ENCODE results near the gene SLC10A7. TPM values are rescaled to one million over a fixed set of nuclear protein-coding genes. Genes with fewer than 3 reads are reported as not detected.

The SLC10A7 gene
- total RNA-seq, 4 donors from 2014 or later = 12.9 to 28.1 (median 19.5) TPM

GRCh38 chr4:146470604-146471003 lies 51.1 kb downstream of the SLC10A7 start:
- H3K27ac ChIP-seq = no peak overlapping the region
- TF ChIP-seq CTCF (IDR thresholded peaks at IDR 0.05) (no peak), POLR2A (IDR thresholded peaks at IDR 0.05) (no peak)
- no peak for DNase-seq
- no peaks in the 10 kb centered on the region for H3K4me1 ChIP-seq
- no peaks in the 10 kb centered on the region for H3K9me3 ChIP-seq
- H3K36me3 ChIP-seq = no peaks in the 10 kb centered on the region
- H3K4me3 ChIP-seq = no peak overlapping the region
- H3K27me3 ChIP-seq = no peaks in the 10 kb centered on the region

GRCh38 chr4:146469022-146469421 lies 52.7 kb downstream of the SLC10A7 start:
- Histone ChIP-seq H3K27me3 (no peaks in the 10 kb centered on the region), H3K4me1 (no peaks in the 10 kb centered on the region), H3K36me3 (no peaks in the 10 kb centered on the region), H3K9me3 (no peaks in the 10 kb centered on the region), H3K4me3 (no peak overlapping the region), H3K27ac (no peak overlapping the region)
- TF ChIP-seq CTCF (IDR thresholded peaks at IDR 0.05) = no peak
- no peak for TF ChIP-seq POLR2A (IDR thresholded peaks at IDR 0.05)
- DNase-seq = no peak

- Histone ChIP-seq H3K27me3 (no peaks in the 10 kb centered on the region), H3K4me1 (no peaks in the 10 kb centered on the region), H3K27ac (no peak overlapping the region), H3K36me3 (no peaks in the 10 kb centered on the region), H3K9me3 (no peaks in the 10 kb centered on the region), H3K4me3 (no peak overlapping the region)
- DNase-seq = no peak
- TF ChIP-seq POLR2A (IDR thresholded peaks at IDR 0.05) = no peak
- no peak for TF ChIP-seq CTCF (IDR thresholded peaks at IDR 0.05)
These were observed 56.1 kb downstream of the SLC10A7 start for GRCh38 chr4:146465628-146466027.

GRCh38 chr4:146462251-146462650 lies 59.5 kb downstream of the SLC10A7 start:
- H3K27me3 ChIP-seq = no peaks in the 10 kb centered on the region
- DNase-seq = no peak
- TF ChIP-seq POLR2A (IDR thresholded peaks at IDR 0.05) = no peak
- no peak for TF ChIP-seq CTCF (IDR thresholded peaks at IDR 0.05)

GRCh38 chr4:146458594-146458993 lies 63.1 kb downstream of the SLC10A7 start:
- DNase-seq = no peak
- H3K4me3 ChIP-seq = no peak overlapping the region
- no peak overlapping the region for H3K27ac ChIP-seq
- no peaks in the 10 kb centered on the region for H3K36me3 ChIP-seq
- no peaks in the 10 kb centered on the region for H3K27me3 ChIP-seq
- H3K4me1 ChIP-seq = no peaks in the 10 kb centered on the region
- TF ChIP-seq POLR2A (IDR thresholded peaks at IDR 0.05) (no peak), CTCF (IDR thresholded peaks at IDR 0.05) (no peak)
- H3K9me3 ChIP-seq = no peaks in the 10 kb centered on the region

More at GRCh38 chr4:146462251-146462650, 59.5 kb downstream of the SLC10A7 start:
- Histone ChIP-seq H3K9me3 (no peaks in the 10 kb centered on the region), H3K4me1 (no peaks in the 10 kb centered on the region), H3K27ac (no peak overlapping the region), H3K4me3 (no peak overlapping the region), H3K36me3 (no peaks in the 10 kb centered on the region)

GRCh38 chr4:146456681-146457080 lies 65.1 kb downstream of the SLC10A7 start:
- no peak for TF ChIP-seq CTCF (IDR thresholded peaks at IDR 0.05)
- TF ChIP-seq POLR2A (IDR thresholded peaks at IDR 0.05) = no peak
- no peak overlapping the region for H3K27ac ChIP-seq
- no peaks in the 10 kb centered on the region for H3K27me3 ChIP-seq
- DNase-seq = no peak
- H3K4me3 ChIP-seq = no peak overlapping the region
- H3K36me3 ChIP-seq = no peaks in the 10 kb centered on the region
- H3K4me1 ChIP-seq = no peaks in the 10 kb centered on the region
- no peaks in the 10 kb centered on the region for H3K9me3 ChIP-seq
